DMS53 treated with DMSO at 0.1 percent for 48 hours (cell line): ENCODE measurements around the gene AP4B1.
"Not testable (repeated sequence)": the region's sequence is repeated elsewhere in the genome, so short reads cannot be mapped to it uniquely, and the experiment has no call there.

Source experiments
- DNase-seq: peaks from one replicate; lab custom pipeline; 2025; ENCODE audit not compliant: unreplicated experiment; lab: John Stamatoyannopoulos, UW

AP4B1 gene

GRCh38 chr1:113904674-113905434 is at the start of gene AP4B1, which contains the start of gene DCLRE1B:
TSS of gene AP4B1 (minus strand) at chr1:113904799. CDS start at chr1:113904717, 82 bp downstream.
TSS of gene DCLRE1B (plus strand) at chr1:113905326. CDS start at chr1:113905587, 261 bp downstream.
- DNase-seq, result peak; percentile 98

DNA sequence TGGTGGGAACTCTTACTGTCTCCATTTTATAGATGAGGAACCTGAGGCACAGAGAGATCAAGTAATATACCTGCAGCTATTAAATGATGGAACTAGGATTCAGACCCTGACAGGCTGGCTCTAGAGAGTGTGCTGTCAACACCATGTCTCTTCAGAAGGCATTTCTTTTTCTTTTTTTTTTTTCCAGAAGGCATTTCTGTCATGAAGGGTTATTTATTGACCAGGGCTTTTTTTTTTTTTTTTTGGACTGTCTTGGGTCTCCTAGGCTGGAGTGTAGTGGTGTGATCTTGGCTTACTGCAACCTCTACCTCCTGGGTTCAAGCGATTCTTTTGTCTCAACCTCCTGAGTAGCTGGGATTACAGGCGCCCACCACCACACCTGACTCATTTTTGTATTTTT is 47.1 kb upstream of the AP4B1 start:
- no peak for DNase-seq

DNA sequence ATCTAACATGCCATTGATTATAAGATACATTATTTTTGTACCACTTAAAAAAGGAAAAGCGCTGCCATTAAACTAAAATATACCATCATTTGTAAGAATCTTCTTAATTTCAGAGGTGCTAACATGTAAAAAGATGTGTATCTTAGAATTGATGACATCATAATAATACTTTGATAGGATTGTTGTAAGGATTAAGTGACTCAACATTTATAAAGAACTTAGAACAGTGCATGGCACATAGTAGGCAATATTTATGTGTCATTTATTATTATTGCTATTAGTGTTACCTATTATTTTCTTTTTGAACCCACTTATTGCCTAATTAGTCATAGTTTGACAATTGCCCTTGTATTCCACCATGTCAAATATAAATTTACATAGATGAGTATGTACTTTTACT is 46.3 kb upstream of the AP4B1 start:
- DNase-seq, result no peak

DNA sequence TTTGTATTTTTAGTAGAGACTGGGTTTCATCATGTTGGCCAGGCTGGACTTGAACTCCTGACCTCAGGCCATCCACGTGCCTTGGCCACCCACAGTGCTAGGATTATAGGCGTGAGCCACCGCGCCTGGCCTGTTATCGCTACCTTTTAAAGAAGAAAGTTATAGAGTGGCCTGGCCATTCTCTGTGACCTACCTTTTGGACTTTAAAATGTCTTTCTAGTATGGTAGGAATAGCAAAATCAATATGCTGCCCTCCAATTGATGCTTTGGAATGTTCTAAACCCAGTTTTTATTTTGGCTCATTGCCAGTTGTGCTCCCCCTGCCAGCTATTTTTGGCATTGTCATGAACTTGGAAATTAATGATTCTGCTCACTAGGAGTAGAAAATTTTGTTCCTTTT is 44.4 kb upstream of the AP4B1 start:
- no peak for DNase-seq

DNA sequence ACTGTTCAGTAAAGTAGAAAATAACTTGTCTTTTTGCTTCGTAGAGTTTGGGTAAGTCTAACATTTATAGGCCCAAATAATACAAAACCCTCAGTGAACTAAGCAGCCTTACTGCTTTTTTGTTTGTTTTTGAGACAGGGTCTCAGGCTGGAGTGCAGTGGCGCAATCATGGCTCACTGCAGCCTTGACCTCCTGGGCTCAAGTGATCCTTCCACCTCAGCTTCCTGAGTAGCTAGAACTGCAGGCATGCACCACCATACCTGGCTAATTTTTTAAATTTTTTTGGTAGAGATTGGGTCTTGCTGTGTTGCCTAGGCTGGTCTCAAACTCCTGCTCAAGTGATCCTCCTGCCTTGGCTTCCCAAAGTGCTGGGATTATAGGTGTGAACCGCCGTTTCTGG is 43.6 kb upstream of the AP4B1 start:
- DNase-seq, result not testable (repeated sequence)

GRCh38 chr1:113947388-113948107 is 42.9 kb upstream of the AP4B1 start:
- DNase-seq, result no peak

DNA sequence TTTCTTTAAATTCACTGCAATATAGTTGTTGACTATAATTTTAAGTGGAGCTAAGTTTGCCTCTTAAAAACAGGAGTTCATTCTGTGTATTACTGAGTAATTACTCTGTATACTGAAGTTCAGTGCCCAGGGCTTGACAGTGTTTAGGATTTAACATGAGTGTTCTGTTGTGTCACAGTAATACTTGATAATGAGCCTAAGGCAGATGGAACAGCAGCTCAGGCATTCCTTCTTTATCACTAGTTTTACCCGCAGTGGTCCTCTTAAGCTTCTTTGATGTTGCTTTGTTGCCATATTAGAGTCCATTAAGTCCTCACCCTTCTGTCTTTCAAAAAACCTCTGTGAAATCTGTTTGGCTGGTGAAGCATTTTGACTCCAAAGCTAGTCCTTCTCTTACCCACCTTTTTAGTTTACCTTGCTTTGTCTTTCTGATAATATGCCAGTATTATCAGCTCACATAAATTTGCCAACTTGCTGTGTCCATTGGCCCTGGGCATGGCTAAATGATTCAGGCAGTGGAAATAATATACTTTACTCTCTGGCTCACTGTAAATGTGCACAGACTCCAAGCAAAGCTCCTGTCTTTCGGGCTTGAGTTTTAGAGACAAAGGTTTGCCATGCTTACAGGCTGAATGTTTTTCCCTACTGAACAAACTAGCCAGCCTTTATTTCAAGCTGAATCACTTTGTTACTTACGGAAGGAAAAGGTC is 42.2 kb upstream of the AP4B1 start:
- no peak for DNase-seq

DNA sequence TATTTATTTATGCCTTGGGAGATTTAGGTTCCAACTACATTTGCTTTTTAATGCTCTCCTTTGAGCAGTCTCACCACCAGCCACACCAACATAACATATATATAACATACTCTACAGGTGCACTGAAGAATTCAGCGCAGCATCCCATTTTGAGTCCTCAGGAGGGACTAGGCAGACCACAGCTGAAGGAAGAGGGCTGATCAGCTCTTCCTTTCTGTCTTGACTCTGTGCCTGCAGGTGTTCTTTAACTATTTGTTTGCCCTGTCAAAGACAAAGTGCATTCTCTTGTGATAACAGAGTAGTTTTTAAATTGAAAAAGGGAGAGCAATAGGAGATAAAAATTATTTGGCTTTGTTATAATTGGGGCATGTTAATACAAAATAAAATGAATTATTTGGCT is 41.5 kb upstream of the AP4B1 start:
- no peak for DNase-seq

GRCh38 chr1:113945329-113945728 is 40.7 kb upstream of the AP4B1 start:
- DNase-seq, result no peak

DNA sequence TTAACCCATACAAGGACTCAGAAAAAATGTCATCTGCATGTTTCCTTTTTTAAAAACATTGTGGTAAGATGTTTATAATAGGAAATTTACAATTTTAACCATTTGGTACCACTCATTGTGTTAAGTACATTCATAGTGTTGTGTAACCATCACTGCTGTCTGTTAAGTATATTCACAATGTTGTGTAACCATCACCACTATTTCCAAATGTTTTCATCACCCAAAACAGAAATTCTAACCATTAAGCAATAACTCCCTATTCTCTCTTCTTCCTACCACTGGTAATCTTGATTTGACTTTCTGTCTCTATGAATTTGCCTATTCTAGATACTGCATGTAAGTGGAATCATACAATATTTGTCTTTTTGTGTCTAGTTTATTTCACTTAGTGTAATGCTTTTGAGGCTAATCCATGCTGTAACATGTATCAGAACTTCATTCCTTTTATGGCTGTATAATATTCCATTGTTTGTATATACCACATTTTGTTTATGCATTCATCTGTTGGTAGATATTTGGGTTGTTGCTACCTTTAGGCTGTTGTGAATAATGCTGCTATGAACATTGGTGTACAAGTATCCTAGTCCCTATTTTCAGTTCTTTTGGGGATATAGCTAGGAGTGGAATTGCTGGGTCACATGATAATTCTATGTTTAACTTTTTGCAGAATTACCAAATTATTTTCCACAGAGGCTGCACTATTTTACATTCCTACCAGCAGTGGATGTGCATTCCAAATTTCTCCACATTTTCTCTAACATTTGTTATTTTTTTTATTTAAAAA is 38.6 kb upstream of the AP4B1 start:
- DNase-seq, result no peak

DNA sequence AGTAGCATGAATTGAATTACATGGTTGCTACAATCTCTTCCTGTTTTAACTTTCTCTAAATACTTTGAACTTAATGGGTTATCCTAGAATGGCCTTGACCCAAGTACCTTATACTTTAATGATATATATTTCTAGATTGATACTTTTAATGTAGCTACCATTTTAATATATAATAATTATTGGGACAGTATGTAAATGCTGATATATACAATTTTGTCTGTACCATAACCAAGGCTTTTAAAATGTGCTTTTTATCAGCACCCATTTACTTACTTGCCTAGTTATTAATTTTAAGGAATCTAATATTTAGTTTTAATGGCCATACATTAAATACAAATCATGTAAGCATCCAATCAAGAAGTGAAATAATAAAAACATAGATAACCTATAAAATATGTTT is 37.9 kb upstream of the AP4B1 start:
- no peak for DNase-seq

DNA sequence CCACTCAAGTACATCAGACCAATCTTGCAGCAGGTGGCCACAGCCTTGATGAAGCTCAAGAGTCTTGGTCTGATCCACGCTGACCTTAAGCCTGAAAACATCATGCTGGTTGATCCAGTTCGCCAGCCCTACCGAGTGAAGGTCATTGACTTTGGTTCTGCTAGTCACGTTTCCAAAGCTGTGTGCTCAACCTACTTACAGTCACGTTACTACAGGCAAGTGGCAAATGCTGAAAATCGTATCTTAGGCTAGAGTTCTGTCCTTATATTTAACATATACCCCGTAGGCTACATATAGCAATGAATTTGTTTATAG is 36.6 kb upstream of the AP4B1 start:
- DNase-seq, result no peak

DNA sequence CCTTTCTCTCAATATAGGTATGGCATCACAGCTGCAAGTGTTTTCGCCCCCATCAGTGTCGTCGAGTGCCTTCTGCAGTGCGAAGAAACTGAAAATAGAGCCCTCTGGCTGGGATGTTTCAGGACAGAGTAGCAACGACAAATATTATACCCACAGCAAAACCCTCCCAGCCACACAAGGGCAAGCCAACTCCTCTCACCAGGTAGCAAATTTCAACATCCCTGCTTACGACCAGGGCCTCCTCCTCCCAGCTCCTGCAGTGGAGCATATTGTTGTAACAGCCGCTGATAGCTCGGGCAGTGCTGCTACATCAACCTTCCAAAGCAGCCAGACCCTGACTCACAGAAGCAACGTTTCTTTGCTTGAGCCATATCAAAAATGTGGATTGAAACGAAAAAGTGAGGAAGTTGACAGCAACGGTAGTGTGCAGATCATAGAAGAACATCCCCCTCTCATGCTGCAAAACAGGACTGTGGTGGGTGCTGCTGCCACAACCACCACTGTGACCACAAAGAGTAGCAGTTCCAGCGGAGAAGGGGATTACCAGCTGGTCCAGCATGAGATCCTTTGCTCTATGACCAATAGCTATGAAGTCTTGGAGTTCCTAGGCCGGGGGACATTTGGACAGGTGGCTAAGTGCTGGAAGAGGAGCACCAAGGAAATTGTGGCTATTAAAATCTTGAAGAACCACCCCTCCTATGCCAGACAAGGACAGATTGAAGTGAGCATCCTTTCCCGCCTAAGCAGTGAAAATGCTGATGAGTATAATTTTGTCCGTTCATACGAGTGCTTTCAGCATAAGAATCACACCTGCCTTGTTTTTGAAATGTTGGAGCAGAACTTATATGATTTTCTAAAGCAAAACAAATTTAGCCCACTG is 36.0 kb upstream of the AP4B1 start:
- DNase-seq, result no peak

GRCh38 chr1:113938192-113938591 is 33.6 kb upstream of the AP4B1 start:
- no peak for DNase-seq

DNA sequence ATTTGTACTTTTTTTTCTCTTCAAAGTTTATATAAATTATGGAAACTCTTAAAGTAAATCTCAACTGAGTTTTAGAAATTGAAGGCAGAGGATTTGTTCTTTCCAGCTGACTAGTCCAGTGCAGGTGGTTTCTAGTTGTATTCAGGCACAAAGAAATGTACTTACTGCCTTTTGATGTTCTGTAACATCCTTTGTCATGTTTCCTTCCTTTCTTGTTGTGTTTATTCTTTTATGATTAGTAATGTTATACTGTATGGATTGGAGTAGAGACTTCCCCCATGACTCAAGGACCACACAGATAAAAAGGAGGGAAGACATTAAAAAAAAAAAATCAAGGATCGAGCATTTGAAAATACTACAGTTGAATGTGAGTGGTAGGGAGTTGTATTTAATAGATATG is 32.5 kb upstream of the AP4B1 start:
- no peak for DNase-seq

DNA sequence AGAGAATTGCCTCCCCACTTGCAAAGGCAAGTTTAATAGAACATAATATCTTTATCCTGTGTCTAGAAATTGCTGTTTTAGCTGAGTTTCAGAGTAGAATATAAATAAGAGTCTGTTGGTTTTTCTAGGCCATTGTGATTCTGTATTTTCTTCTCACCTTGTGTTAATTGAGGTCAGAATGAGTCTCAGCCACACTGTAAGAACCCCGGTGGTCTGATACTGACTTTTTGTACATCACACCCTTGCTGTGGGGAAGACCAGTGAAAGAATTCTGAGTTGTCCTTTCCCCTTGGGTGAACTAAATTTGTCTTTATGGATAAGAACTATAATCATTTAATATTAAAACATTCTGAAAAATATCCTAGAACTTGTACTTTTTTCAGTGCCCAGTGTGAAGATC is 31.4 kb upstream of the AP4B1 start:
- DNase-seq, result no peak

GRCh38 chr1:113935176-113935575 is 30.6 kb upstream of the AP4B1 start:
- DNase-seq, result no peak

DNA sequence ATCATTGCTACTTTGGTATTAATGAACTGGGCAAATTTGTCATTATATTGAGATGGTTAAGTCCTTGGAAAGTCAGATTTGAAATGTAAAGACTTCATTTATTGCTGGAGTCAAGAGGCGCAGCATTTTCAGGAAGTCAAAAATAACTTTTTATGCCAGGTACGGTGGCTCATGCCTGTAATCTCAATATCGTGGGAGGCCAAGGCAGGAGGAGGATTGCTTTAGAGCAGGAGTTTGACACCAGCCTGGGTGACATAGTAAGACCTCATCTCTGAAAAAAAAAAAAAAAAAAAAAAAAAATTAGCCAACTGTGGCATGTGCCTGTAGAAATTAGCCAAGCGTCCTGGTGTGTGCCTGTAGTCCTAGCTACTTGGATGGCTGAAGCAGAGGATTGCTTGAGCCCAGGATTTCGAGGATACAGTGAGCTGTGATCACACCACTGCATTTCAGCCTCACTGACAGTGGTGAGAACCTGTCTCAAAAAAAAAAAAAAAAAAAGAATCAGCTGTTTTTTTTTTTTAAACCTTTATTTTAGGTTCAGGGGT is 30.0 kb upstream of the AP4B1 start:
- no peak for DNase-seq

DNA sequence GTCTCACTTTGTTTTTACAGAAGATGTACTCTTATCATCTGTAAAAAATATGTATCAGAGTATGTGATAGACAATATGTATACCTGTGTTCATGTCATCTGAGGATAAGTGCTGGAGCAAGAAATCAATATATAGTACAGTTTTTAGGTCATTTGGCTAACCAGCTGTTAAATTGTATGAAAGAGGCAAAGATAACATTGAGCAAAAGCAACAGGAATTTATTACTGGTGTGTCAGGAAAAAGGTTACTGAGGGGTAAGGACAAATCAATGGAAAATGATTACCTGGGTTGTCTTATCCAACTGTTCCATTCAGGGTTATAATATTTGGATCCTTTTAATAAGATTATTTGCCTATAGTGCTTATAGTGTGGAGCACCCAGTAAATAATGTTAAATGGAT is 29.4 kb upstream of the AP4B1 start:
- DNase-seq, result no peak

GRCh38 chr1:113931451-113931851 is 26.9 kb upstream of the AP4B1 start:
- no peak for DNase-seq
